ENCODE measurements around the gene LCA5L. TPM values are rescaled to one million over a fixed set of nuclear protein-coding genes. Genes with fewer than 3 reads are reported as not detected.

LCA5L gene
- total and polyA plus RNA-seq, 2 donors (not counting 1 experiment from before 2014, with no cell fraction given) = 0.62 TPM; not detected in 1

- Histone ChIP-seq H3K79me2 (ENCODE audit: control insufficient read depth, insufficient read depth, low read length) (no peaks in the 10 kb centered on the region), H3K9me3 (ENCODE audit: control extremely low read depth in 1 of 3, control insufficient read depth in 2 of 3, insufficient read depth in 1 of 3, low read length in 2 of 3) (no peaks in the 10 kb centered on the region), H4K20me1 (ENCODE audit: control insufficient read depth, insufficient read depth, low read length, poor library complexity, severe bottlenecking) (no peaks in the 10 kb centered on the region), H2AFZ (ENCODE audit: insufficient read depth, low read depth, low read length, poor library complexity, severe bottlenecking) (no peak overlapping the region), H3K27me3 (replicated peaks in 1 of 4; ENCODE audit: control extremely low read depth in 1 of 4, control insufficient read depth in 3 of 4, insufficient read depth in 4 of 4, low read length in 3 of 4) (no peaks in the 10 kb centered on the region), H3K27ac (ENCODE audit: low read length in 2 of 2) (no peak overlapping the region), H3K9ac (ENCODE audit: low read length) (no peak overlapping the region), H3K4me2 (replicated peaks; ENCODE audit: low read depth, low read length, poor library complexity, severe bottlenecking) (no peak overlapping the region), H3K36me3 (replicated peaks in 1 of 2; ENCODE audit: control extremely low read depth in 1 of 2, control insufficient read depth in 1 of 2, extremely low read depth in 1 of 2, insufficient read depth in 2 of 2, low read length in 1 of 2) (no peaks in the 10 kb centered on the region), H3K4me3 (ENCODE audit: control extremely low read depth in 1 of 5, extremely low read depth in 1 of 5, insufficient read depth in 1 of 5, low read depth in 2 of 5, low read length in 4 of 5) (no peak overlapping the region), H3K4me1 (ENCODE audit: control insufficient read depth in 2 of 2, insufficient read depth in 2 of 2, low read length in 2 of 2) (peaks cover 0 to 5% of the 10 kb centered on the region in 2 donors)
- H3K27ac Mint-ChIP-seq = no peak overlapping the region
- ChIA-PET POLR2A (no interaction called here), CTCF (no interaction called here)
- ATAC-seq (ENCODE audit: low read depth) (no peak), DNase-seq (no peak)
- H3K9me3 Mint-ChIP-seq (ENCODE audit: insufficient read depth) = no peaks in the 10 kb centered on the region
- intact Hi-C loops (cut with micrococcal nuclease) = no loop called here
- peaks cover 8% of the 10 kb centered on the region for H3K27me3 Mint-ChIP-seq
- peaks cover 4% of the 10 kb centered on the region for H3K4me1 Mint-ChIP-seq
- WGBS (ENCODE audit: insufficient coverage) = 100% methylated on average over 1 of the region's 2 CpGs
- TF ChIP-seq EZH2 (IDR thresholded peaks at IDR 0.05; ENCODE audit: borderline replicate concordance, insufficient read depth, low read depth, low read length, poor library complexity, severe bottlenecking) = no peak
- TF ChIP-seq CTCF (IDR thresholded peaks at IDR 0.05) = no peak
- H3K4me3 Mint-ChIP-seq = no peak overlapping the region
Observed at GRCh38 chr21:39367783-39368182, 77.8 kb downstream of the LCA5L start.

GRCh38 chr21:39366563-39366962, 79.0 kb downstream of the LCA5L start:
- TF ChIP-seq EZH2 (IDR thresholded peaks at IDR 0.05; ENCODE audit: borderline replicate concordance, insufficient read depth, low read depth, low read length, poor library complexity, severe bottlenecking) (no peak), CTCF (IDR thresholded peaks at IDR 0.05) (no peak)
- Mint-ChIP-seq H3K9me3 (ENCODE audit: insufficient read depth) (no peaks in the 10 kb centered on the region), H3K4me1 (peaks cover 4% of the 10 kb centered on the region), H3K4me3 (no peak overlapping the region), H3K27ac (no peak overlapping the region), H3K27me3 (peaks cover 18% of the 10 kb centered on the region)
- H2AFZ ChIP-seq (ENCODE audit: insufficient read depth, low read depth, low read length, poor library complexity, severe bottlenecking) = no peak overlapping the region
- intact Hi-C loops (cut with micrococcal nuclease) = no loop called here
- DNase-seq (no peak), ATAC-seq (ENCODE audit: low read depth) (no peak)
- H3K4me3 ChIP-seq (ENCODE audit: control extremely low read depth in 1 of 5, extremely low read depth in 1 of 5, insufficient read depth in 1 of 5, low read depth in 2 of 5, low read length in 4 of 5) = no peak overlapping the region
- no peaks in the 10 kb centered on the region for H3K9me3 ChIP-seq (ENCODE audit: control extremely low read depth in 1 of 3, control insufficient read depth in 2 of 3, insufficient read depth in 1 of 3, low read length in 2 of 3)
- no peak overlapping the region for H3K27ac ChIP-seq (ENCODE audit: low read length in 2 of 2)
- H3K79me2 ChIP-seq (ENCODE audit: control insufficient read depth, insufficient read depth, low read length) = no peaks in the 10 kb centered on the region
- no peaks in the 10 kb centered on the region for H3K36me3 ChIP-seq (replicated peaks in 1 of 2; ENCODE audit: control extremely low read depth in 1 of 2, control insufficient read depth in 1 of 2, extremely low read depth in 1 of 2, insufficient read depth in 2 of 2, low read length in 1 of 2)
- H3K4me2 ChIP-seq (replicated peaks; ENCODE audit: low read depth, low read length, poor library complexity, severe bottlenecking) = no peak overlapping the region
- no CpG with 5 or more reads among the region's 4 CpGs for WGBS (ENCODE audit: insufficient coverage)
- no peak overlapping the region for H3K9ac ChIP-seq (ENCODE audit: low read length)
- H4K20me1 ChIP-seq (ENCODE audit: control insufficient read depth, insufficient read depth, low read length, poor library complexity, severe bottlenecking) = no peaks in the 10 kb centered on the region
- POLR2A ChIA-PET = no interaction called here
- CTCF ChIA-PET = no interaction called here
- H3K4me1 ChIP-seq (ENCODE audit: control insufficient read depth in 2 of 2, insufficient read depth in 2 of 2, low read length in 2 of 2) = peaks cover 0 to 5% of the 10 kb centered on the region in 2 donors
- H3K27me3 ChIP-seq (replicated peaks in 1 of 4; ENCODE audit: control extremely low read depth in 1 of 4, control insufficient read depth in 3 of 4, insufficient read depth in 4 of 4, low read length in 3 of 4) = peaks cover 0 to 2% (median 0%) of the 10 kb centered on the region in 4 experiments

Data from B cell (primary cell).